HCT116 (cell line): ENCODE data around the gene FGFRL1. TPM values are rescaled to one million over a fixed set of nuclear protein-coding genes. Genes with fewer than 3 reads are reported as not detected.

ENCODE experiments used
- ATAC-seq: fragments of 200-7000 bp; cut with Tn5 transposase; 2 replicates; pipeline ENCODE4 v1.9.1; 2020; ENCODE audit warnings: mild to moderate bottlenecking, moderate library complexity
- BruUV-seq: library from RNA; stranded (reverse); fragments of 400-500 nt; replicated peaks from 2 replicates; lab custom pipeline; 2021; lab: Mats Ljungman, UMichigan
- CTCF ChIA-PET: fragments of 300-600 bp; sonication (Branson Sonifier 250); formaldehyde crosslinking; loops from one replicate; lab custom pipeline; 2021; ENCODE audit warnings: antibody characterized with exemption; lab: Charles Lee
- POLR2A ChIA-PET: fragments of 300-600, 350-600 bp; sonication (Branson Sonifier 250); formaldehyde crosslinking; loops from one replicate; lab custom pipeline; 2021; ENCODE audit warnings: antibody characterized with exemption; lab: Charles Lee
- RAD21 ChIA-PET, 2 experiments: fragments of 300-600 bp; sonication (Branson Sonifier 250); formaldehyde crosslinking; loops; one replicate each; lab custom pipeline; 2023; ENCODE audit warnings: low total read pairs in 2 of 2; ENCODE audit not compliant: uncharacterized antibody in 2 of 2, unreplicated experiment in 2 of 2, low non-redundant PET in 1 of 2; lab: Charles Lee
- DNase-seq: peaks from one replicate; pipeline ENCODE4 v3.0.0-alpha.2; 2010; ENCODE audit warnings: low read depth, low spot score
- H2AFZ ChIP-seq: fragments of 200-600 bp; shearing (Covaris generic), sonication (generic); 2 replicates; pipeline ENCODE4 v1.6.1; 2017; ENCODE audit warnings: low read depth, mixed run types, mixed read lengths, antibody characterized with exemption, low read length; ENCODE audit not compliant: poor library complexity, severe bottlenecking
- H3K27ac ChIP-seq: 2 replicates; pipeline ENCODE4 v1.5.1; 2012; ENCODE audit warnings: low read depth, low read length
- H3K27me3 ChIP-seq: fragments of 200-600 bp; sonication (generic); 2 replicates; pipeline ENCODE4 v1.6.1; 2016; ENCODE audit warnings: mixed run types, low read length, mixed read lengths; ENCODE audit not compliant: insufficient read depth
- H3K36me3 ChIP-seq, 2 experiments: fragments of 200-500 bp in 1 of 2; fragments of 200-600 bp in 1 of 2; sonication (Bioruptor generic) in 1 of 2; sonication (generic) in 1 of 2; 2 replicates each; pipeline versions ENCODE4 v1.5.1 to v1.6.1; 2014 to 2016; ENCODE audit warnings: low read length in 2 of 2, inconsistent platforms in 1 of 2, mixed read lengths in 1 of 2, mixed run types in 1 of 2; ENCODE audit not compliant: insufficient read depth in 2 of 2, control insufficient read depth in 1 of 2
- H3K4me1 ChIP-seq, 2 experiments: fragments of 200-600 bp in 1 of 2; sonication (generic) in 1 of 2; 2 replicates each; pipeline versions ENCODE4 v1.5.1 to v1.6.1; 2012 to 2017; ENCODE audit warnings: low read length in 2 of 2, inconsistent platforms in 1 of 2, mild to moderate bottlenecking in 1 of 2, mixed read lengths in 1 of 2, mixed run types in 1 of 2, moderate library complexity in 1 of 2; ENCODE audit not compliant: insufficient read depth in 2 of 2, control insufficient read depth in 1 of 2
- H3K4me2 ChIP-seq: fragments of 200-600 bp; sonication (generic); 2 replicates; pipeline ENCODE4 v1.6.1; 2017; ENCODE audit warnings: mixed run types, low read length, mixed read lengths
- H3K4me3 ChIP-seq, 2 experiments: fragments of 200-600 bp in 1 of 2; sonication (generic) in 1 of 2; replicated peaks in 1 of 2; 2 replicates each; pipeline ENCODE4 v1.5.1; 2011 to 2016; ENCODE audit warnings: low read length in 2 of 2, control low read depth in 1 of 2, low read depth in 1 of 2, mild to moderate bottlenecking in 1 of 2, mixed read lengths in 1 of 2, mixed run types in 1 of 2
- H3K79me2 ChIP-seq: fragments of 200-600 bp; sonication (generic); 2 replicates; pipeline ENCODE4 v1.6.1; 2017; ENCODE audit warnings: mild to moderate bottlenecking, mixed run types, low read length, moderate library complexity, mixed read lengths; ENCODE audit not compliant: insufficient read depth
- H3K9ac ChIP-seq: fragments of 200-600 bp; sonication (generic); 2 replicates; pipeline ENCODE4 v1.6.1; 2016; ENCODE audit warnings: low read length, mixed read lengths
- H3K9me2 ChIP-seq: fragments of 200-600 bp; sonication (generic), shearing (Covaris generic); 2 replicates; pipeline ENCODE4 v1.6.1; 2017; ENCODE audit warnings: mixed run types, mild to moderate bottlenecking, moderate library complexity; ENCODE audit not compliant: insufficient read depth
- H3K9me3 ChIP-seq, 2 experiments: fragments of 200-500 bp in 1 of 2; fragments of 200-600 bp in 1 of 2; sonication (Bioruptor generic) in 1 of 2; sonication (generic) in 1 of 2; 2 replicates each; pipeline ENCODE4 v1.6.1; 2014 to 2017; ENCODE audit warnings: low read length in 2 of 2, mixed read lengths in 2 of 2, inconsistent platforms in 1 of 2, low read depth in 1 of 2, mild to moderate bottlenecking in 1 of 2, mixed run types in 1 of 2, moderate library complexity in 1 of 2; ENCODE audit not compliant: control insufficient read depth in 1 of 2, insufficient read depth in 1 of 2
- H4K20me1 ChIP-seq: fragments of 200-600 bp; sonication (generic), shearing (Covaris generic); 2 replicates; pipeline ENCODE4 v1.6.1; 2017; ENCODE audit warnings: mixed run types, mild to moderate bottlenecking, moderate library complexity; ENCODE audit not compliant: insufficient read depth
- CBX3 ChIP-seq: IDR thresholded peaks from 2 replicates; pipeline ENCODE4 v1.6.1; 2012; ENCODE audit warnings: low read depth
- EGR1 ChIP-seq: IDR thresholded peaks from 2 replicates; pipeline ENCODE4 v1.6.1; 2012; ENCODE audit warnings: low read depth
- EZH2 ChIP-seq: fragments of 200-600 bp; sonication (generic); IDR thresholded peaks from 2 replicates; pipeline ENCODE4 v1.6.1; 2017; ENCODE audit warnings: antibody characterized with exemption, mixed run types
- FOSL1 ChIP-seq: IDR thresholded peaks from 2 replicates; pipeline ENCODE4 v1.6.1; 2012; ENCODE audit warnings: low read depth
- JUND ChIP-seq: IDR thresholded peaks from 2 replicates; pipeline ENCODE4 v1.6.1; 2012
- MAX ChIP-seq: IDR thresholded peaks from 2 replicates; pipeline ENCODE4 v1.6.1; 2012
- POLR2A ChIP-seq: IDR thresholded peaks from 2 replicates; pipeline ENCODE4 v1.7.0; 2011; ENCODE audit warnings: borderline replicate concordance; ENCODE audit not compliant: insufficient read depth, insufficient read length; ENCODE audit errors: extremely low read depth
- RAD21 ChIP-seq: IDR thresholded peaks from 2 replicates; pipeline ENCODE4 v1.6.1; 2012; ENCODE audit warnings: low read depth, mild to moderate bottlenecking
- intact Hi-C: fragments of 100-400 bp; cut with micrococcal nuclease; formaldehyde crosslinking; loops from 2 replicates; pipeline ENCODE4 v1.10.0; 2022
- total RNA-seq: library from RNA; stranded (reverse); gene quantifications from one replicate; pipeline ENCODE4 v1.2.1, GENCODE V29; 2021; ENCODE audit not compliant: unreplicated experiment
- TF ChIP-seq, protein P1 (sequence below): IDR thresholded peaks from 2 replicates; pipeline ENCODE4 v1.6.1; 2011; ENCODE audit warnings: mild to moderate bottlenecking, low read length, moderate library complexity; ENCODE audit not compliant: insufficient replicate concordance; ENCODE audit errors: extremely low read depth

Gene FGFRL1
- total RNA-seq, 1 experiment from 2014 or later = 91.1 TPM

GRCh38 chr4:1008840-1009541 lies 2.4 kb upstream of the FGFRL1 start:
- TF ChIP-seq, protein P1, sequence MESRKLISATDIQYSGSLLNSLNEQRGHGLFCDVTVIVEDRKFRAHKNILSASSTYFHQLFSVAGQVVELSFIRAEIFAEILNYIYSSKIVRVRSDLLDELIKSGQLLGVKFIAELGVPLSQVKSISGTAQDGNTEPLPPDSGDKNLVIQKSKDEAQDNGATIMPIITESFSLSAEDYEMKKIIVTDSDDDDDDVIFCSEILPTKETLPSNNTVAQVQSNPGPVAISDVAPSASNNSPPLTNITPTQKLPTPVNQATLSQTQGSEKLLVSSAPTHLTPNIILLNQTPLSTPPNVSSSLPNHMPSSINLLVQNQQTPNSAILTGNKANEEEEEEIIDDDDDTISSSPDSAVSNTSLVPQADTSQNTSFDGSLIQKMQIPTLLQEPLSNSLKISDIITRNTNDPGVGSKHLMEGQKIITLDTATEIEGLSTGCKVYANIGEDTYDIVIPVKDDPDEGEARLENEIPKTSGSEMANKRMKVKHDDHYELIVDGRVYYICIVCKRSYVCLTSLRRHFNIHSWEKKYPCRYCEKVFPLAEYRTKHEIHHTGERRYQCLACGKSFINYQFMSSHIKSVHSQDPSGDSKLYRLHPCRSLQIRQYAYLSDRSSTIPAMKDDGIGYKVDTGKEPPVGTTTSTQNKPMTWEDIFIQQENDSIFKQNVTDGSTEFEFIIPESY = no peak
- TF ChIP-seq RAD21 (no peak), FOSL1 (no peak), EGR1 (no peak), EZH2 (no peak), MAX (no peak), JUND (no peak), CBX3 (no peak), POLR2A (no peak)
- Histone ChIP-seq H3K9me2 (no peaks in the 10 kb centered on the region), H2AFZ (peak overlapping the region; percentile 68), H3K79me2 (peaks cover 9% of the 10 kb centered on the region; the same call in 1 of the 2 replicates), H3K36me3 (peaks cover 3 to 4% of the 10 kb centered on the region in 2 experiments; a peak in 2 of 4 replicates), H3K27ac (no peak overlapping the region; the same call in 1 of the 2 replicates), H3K9ac (peak overlapping the region; percentile 45), H3K4me2 (peak overlapping the region; percentile 83), H4K20me1 (no peaks in the 10 kb centered on the region), H3K9me3 (no peaks in the 10 kb centered on the region), H3K27me3 (no peaks in the 10 kb centered on the region), H3K4me1 (peaks cover 20 to 39% of the 10 kb centered on the region in 2 experiments), H3K4me3 (peak overlapping the region; percentile 31 to 48)
- POLR2A ChIA-PET = no interaction called here
- DNase-seq (no peak), ATAC-seq (no peak)
- CTCF ChIA-PET = interaction anchor here (1.4 kb wide), 1 partner anchor 15 kb away, joined by 3 read pairs; the partner anchor contains the start of gene SLC26A1
- intact Hi-C loops = no loop called here
- BruUV-seq = no TSS peak
- RAD21 ChIA-PET = no interaction called here
